H1 (cell line): Measurements from ENCODE around the gene DTNB. TPM values are rescaled to one million over a fixed set of nuclear protein-coding genes. Genes with fewer than 3 reads are reported as not detected.

Experiments used
- CTCF ChIA-PET: fragments of 300-600 bp; sonication (Branson Sonifier 250); formaldehyde crosslinking; loops from one replicate; lab custom pipeline; 2021; ENCODE audit not compliant: partially characterized antibody; lab: Charles Lee
- POLR2A ChIA-PET: fragments of 300-600 bp; sonication (Branson Sonifier 250); formaldehyde crosslinking; loops from one replicate; lab custom pipeline; 2021; ENCODE audit warnings: inconsistent platforms; ENCODE audit not compliant: partially characterized antibody; lab: Charles Lee
- DNase-seq, 2 experiments: peaks; one replicate each; pipeline versions ENCODE4 v3.0.0 to v3.0.0-alpha.2; 2010 to 2022; ENCODE audit warnings: low spot score in 2 of 2, low read depth in 1 of 2, mixed read lengths in 1 of 2
- FAIRE-seq: peaks from 2 replicates; lab custom pipeline; 2011; peaks lifted over from hg19 to GRCh38; lab: Jason Lieb, UNC
- H2AFZ ChIP-seq: 2 replicates; pipeline ENCODE4 v1.8.1; 2012; ENCODE audit warnings: low read length, inconsistent platforms
- H2AK5ac ChIP-seq: 2 replicates; pipeline ENCODE4 v1.6.1; 2013; ENCODE audit warnings: low read depth, low read length
- H2BK120ac ChIP-seq: replicated peaks from 2 replicates; pipeline ENCODE3; 2013; ENCODE audit warnings: low read depth, low read length, inconsistent platforms
- H2BK12ac ChIP-seq: 2 replicates; pipeline ENCODE4 v1.6.1; 2013; ENCODE audit warnings: low read depth, low read length
- H2BK15ac ChIP-seq: 2 replicates; pipeline ENCODE4 v1.6.1; 2013; ENCODE audit warnings: low read length
- H2BK20ac ChIP-seq: 2 replicates; pipeline ENCODE4 v1.6.1; 2013; ENCODE audit warnings: low read length
- H2BK5ac ChIP-seq: 2 replicates; pipeline ENCODE4 v1.6.1; 2013; ENCODE audit warnings: low read depth, low read length
- H3K14ac ChIP-seq: 2 replicates; pipeline ENCODE4 v1.6.1; 2013; ENCODE audit warnings: inconsistent platforms; ENCODE audit not compliant: insufficient read length
- H3K18ac ChIP-seq: 2 replicates; pipeline ENCODE4 v1.6.1; 2013; ENCODE audit warnings: low read length; ENCODE audit errors: extremely low read depth
- H3K23ac ChIP-seq: 2 replicates; pipeline ENCODE4 v1.6.1; 2013; ENCODE audit warnings: inconsistent platforms; ENCODE audit not compliant: insufficient read length
- H3K23me2 ChIP-seq: 2 replicates; pipeline ENCODE4 v1.6.1; 2013; ENCODE audit warnings: low read depth, low read length
- H3K27ac ChIP-seq: 2 replicates; pipeline ENCODE4 v1.6.1; 2011; ENCODE audit warnings: low read depth, low read length, inconsistent platforms
- H3K27me3 ChIP-seq, 4 experiments: replicated peaks in 1 of 4; 1 replicate in 1 of 4; 2 replicates in 3 of 4; pipeline versions ENCODE4 v1.6.1 to v1.8.1; 2011 to 2013; ENCODE audit warnings: low read length in 3 of 4, mild to moderate bottlenecking in 3 of 4, inconsistent platforms in 2 of 4, mixed read lengths in 2 of 4, moderate library complexity in 1 of 4; ENCODE audit not compliant: control insufficient read depth in 3 of 4, insufficient read depth in 3 of 4; ENCODE audit errors: extremely low read depth in 1 of 4
- H3K36me3 ChIP-seq, 4 experiments: 2 replicates each; pipeline versions ENCODE4 v1.6.1 to v1.8.1; 2011 to 2013; ENCODE audit warnings: mild to moderate bottlenecking in 4 of 4, low read length in 3 of 4, moderate library complexity in 2 of 4, control low read depth in 1 of 4, inconsistent platforms in 1 of 4; ENCODE audit not compliant: insufficient read depth in 4 of 4, control insufficient read depth in 2 of 4
- H3K4ac ChIP-seq: replicated peaks from 2 replicates; pipeline ENCODE3; 2013; ENCODE audit warnings: low read length, low read depth, mixed read lengths, inconsistent platforms; ENCODE audit not compliant: insufficient read length
- H3K4me1 ChIP-seq, 4 experiments: replicated peaks in 1 of 4; 1 replicate in 1 of 4; 2 replicates in 3 of 4; pipeline versions ENCODE4 v1.6.1 to v1.8.1; 2011 to 2013; ENCODE audit warnings: low read length in 3 of 4, inconsistent platforms in 2 of 4, mixed read lengths in 1 of 4; ENCODE audit not compliant: insufficient read depth in 4 of 4, control insufficient read depth in 3 of 4
- H3K4me2 ChIP-seq, 2 experiments: 2 replicates each; pipeline versions ENCODE4 v1.6.1 to v1.8.1; 2011 to 2013; ENCODE audit warnings: low read depth in 2 of 2, low read length in 2 of 2, control low read depth in 1 of 2, inconsistent platforms in 1 of 2, mild to moderate bottlenecking in 1 of 2; ENCODE audit not compliant: insufficient read depth in 1 of 2
- H3K4me3 ChIP-seq, 4 experiments: fragments of 200-600, 300-600 bp in 1 of 4; sonication (generic), shearing (Covaris generic), sonication (Bioruptor Twin) in 1 of 4; 2 replicates each; pipeline versions ENCODE4 v1.5.1 to v1.8.1; 2011 to 2016; ENCODE audit warnings: low read length in 4 of 4, low read depth in 3 of 4, control low read depth in 2 of 4, inconsistent platforms in 2 of 4, mild to moderate bottlenecking in 2 of 4, mixed read lengths in 1 of 4, moderate library complexity in 1 of 4; ENCODE audit not compliant: insufficient read depth in 2 of 4; ENCODE audit errors: extremely low read depth in 1 of 4
- H3K56ac ChIP-seq: replicated peaks from 2 replicates; pipeline ENCODE3; 2013; ENCODE audit warnings: low read depth, mild to moderate bottlenecking, mixed read lengths, low read length, inconsistent platforms; ENCODE audit not compliant: insufficient read length
- H3K79me1 ChIP-seq: 2 replicates; pipeline ENCODE4 v1.6.1; 2013; ENCODE audit warnings: low read depth, low read length, control low read depth
- H3K79me2 ChIP-seq, 2 experiments: 2 replicates each; pipeline versions ENCODE4 v1.6.1 to v1.8.1; 2012 to 2013; ENCODE audit warnings: low read length in 2 of 2, mild to moderate bottlenecking in 2 of 2, inconsistent platforms in 1 of 2; ENCODE audit not compliant: insufficient read depth in 2 of 2, control insufficient read depth in 1 of 2
- H3K9ac ChIP-seq, 4 experiments: replicated peaks in 1 of 4; 1 replicate in 1 of 4; 2 replicates in 3 of 4; pipeline versions ENCODE4 v1.6.1 to v1.8.1; 2011 to 2013; ENCODE audit warnings: low read depth in 3 of 4, low read length in 3 of 4, control low read depth in 2 of 4, mild to moderate bottlenecking in 2 of 4, moderate library complexity in 2 of 4, inconsistent platforms in 1 of 4; ENCODE audit errors: extremely low read depth in 1 of 4
- H3K9me3 ChIP-seq, 2 experiments: 2 replicates each; pipeline versions ENCODE4 v1.6.1 to v1.8.1; 2012 to 2013; ENCODE audit warnings: mild to moderate bottlenecking in 2 of 2, moderate library complexity in 2 of 2, control low read depth in 1 of 2, inconsistent platforms in 1 of 2, low read depth in 1 of 2, low read length in 1 of 2, mixed read lengths in 1 of 2; ENCODE audit not compliant: insufficient read depth in 2 of 2
- H4K20me1 ChIP-seq, 2 experiments: replicated peaks in 1 of 2; 2 replicates each; pipeline versions ENCODE3 to v1.8.1; 2011 to 2013; ENCODE audit warnings: inconsistent platforms in 2 of 2, low read length in 2 of 2, mild to moderate bottlenecking in 1 of 2; ENCODE audit not compliant: insufficient read depth in 2 of 2, control insufficient read depth in 1 of 2
- H4K5ac ChIP-seq: 2 replicates; pipeline ENCODE4 v1.6.1; 2013; ENCODE audit warnings: low read length, low read depth, mixed read lengths, inconsistent platforms; ENCODE audit not compliant: insufficient read length
- H4K8ac ChIP-seq: 2 replicates; pipeline ENCODE4 v1.8.0; 2013; ENCODE audit warnings: mild to moderate bottlenecking, moderate library complexity, low read length, inconsistent platforms; ENCODE audit not compliant: insufficient read depth; ENCODE audit errors: extremely low read depth
- H4K91ac ChIP-seq: replicated peaks from 2 replicates; pipeline ENCODE3; 2013; ENCODE audit warnings: low read length, mixed read lengths, inconsistent platforms; ENCODE audit not compliant: insufficient read length
- CTBP2 ChIP-seq: IDR thresholded peaks from 2 replicates; pipeline ENCODE4 v1.7.0; 2011; ENCODE audit warnings: borderline replicate concordance, mild to moderate bottlenecking, moderate library complexity, mixed read lengths, low read length; ENCODE audit not compliant: insufficient read depth, insufficient read length
- EZH2 ChIP-seq: fragments of 200-600 bp; sonication (generic); IDR thresholded peaks from 2 replicates; pipeline ENCODE4 v1.7.1; 2012; ENCODE audit warnings: low read depth, mild to moderate bottlenecking, moderate library complexity, low read length, inconsistent platforms; ENCODE audit not compliant: severe bottlenecking
- MAX ChIP-seq: IDR thresholded peaks from 2 replicates; pipeline ENCODE4 v1.6.1; 2012; ENCODE audit warnings: inconsistent platforms
- WGBS, 2 experiments: shearing (Covaris generic) in 1 of 2; methylation state at CpG; one replicate each; pipeline versions ENCODE4 v1.1.6 to v1.1.7; 2013 to 2015; ENCODE audit warnings: low lambda C conversion rate in 2 of 2, mixed read lengths in 2 of 2, inconsistent platforms in 1 of 2, low coverage in 1 of 2, missing lambda C conversion rate in 1 of 2; ENCODE audit not compliant: insufficient replicate concordance in 2 of 2, insufficient coverage in 1 of 2, insufficient read length in 1 of 2; ENCODE audit errors: extremely low coverage in 1 of 2, missing lambda C conversion rate in 1 of 2; 5-methylcytosine and 5-hydroxymethylcytosine counted together
- polyA plus RNA-seq, 7 experiments: library from polyadenylated mRNA; depleted of rRNA in 3 of 7; stranded (reverse) in 5 of 7; unstranded in 2 of 7; fragments of >200 nt in 5 of 7; fragments of 200-250 nt in 2 of 7; gene quantifications; 1 replicate in 5 of 7; 2 replicates in 1 of 7; 4 replicates in 1 of 7; pipeline versions ENCODE4 v1.2.1 to v1.2.3, GENCODE V29; 2011 to 2013; ENCODE audit warnings: missing spikeins in 2 of 7, mixed read lengths in 2 of 7
- total RNA-seq: library from RNA; stranded (reverse); fragmentation: NEBNext Ultra II Directional; extraction: Animal tissue kit (Norgen Biotek cat#: 25700); gene quantifications from 2 replicates; pipeline ENCODE4 v1.2.1, GENCODE V29; 2021

The DTNB gene
- total and polyA plus RNA-seq, 2 of the 8 experiments (the other 6 are each of a cell fraction or from before 2014, with no cell fraction given) = 39.6 to 49.5 TPM

DNA sequence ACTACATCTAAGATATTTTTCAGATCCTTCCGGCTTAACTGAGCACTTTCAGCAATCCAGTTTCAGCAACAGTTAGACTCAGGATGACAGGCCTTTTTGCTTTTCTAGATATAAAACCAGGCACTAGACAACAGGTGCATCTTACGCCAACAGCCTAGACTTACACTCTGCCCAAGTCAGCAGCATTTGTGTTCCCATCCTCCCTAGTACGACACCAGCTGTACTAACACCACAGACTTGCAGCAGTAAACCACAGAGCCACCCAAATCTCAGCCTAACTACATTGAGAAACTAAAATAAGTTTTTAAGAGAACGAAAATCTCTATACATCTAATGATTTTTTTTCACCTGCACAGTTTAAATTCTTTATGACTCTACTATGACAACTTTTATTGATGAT is 241.8 kb downstream of the DTNB start:
- no peak overlapping the region for H2BK120ac ChIP-seq
- no peak overlapping the region for H3K4me3 ChIP-seq
- H3K4ac ChIP-seq = no peak overlapping the region
- no peak overlapping the region for H4K91ac ChIP-seq
- H4K5ac ChIP-seq = no peak overlapping the region
- H2BK12ac ChIP-seq = no peak overlapping the region
- no peak for DNase-seq
- H3K27ac ChIP-seq = no peak overlapping the region
- H3K4me2 ChIP-seq = no peak overlapping the region
- no peak overlapping the region for H2BK5ac ChIP-seq
- POLR2A ChIA-PET = no interaction called here
- H3K79me2 ChIP-seq = no peaks in the 10 kb centered on the region
- H3K56ac ChIP-seq = no peak overlapping the region
- H3K36me3 ChIP-seq = peaks cover 0 to 10% (median 6%) of the 10 kb centered on the region in 4 experiments; a peak in 6 of 8 replicates
- no peak overlapping the region for H2AFZ ChIP-seq
- H3K27me3 ChIP-seq = no peaks in the 10 kb centered on the region
- no peak overlapping the region for H3K9ac ChIP-seq
- CTCF ChIA-PET = no interaction called here
- H3K18ac ChIP-seq = no peak overlapping the region
- no peaks in the 10 kb centered on the region for H3K9me3 ChIP-seq
- no peaks in the 10 kb centered on the region for H3K4me1 ChIP-seq
- peaks cover 0 to 2% of the 10 kb centered on the region in 2 experiments for H4K20me1 ChIP-seq
- no peak overlapping the region for H4K8ac ChIP-seq
- no peak overlapping the region for H2BK15ac ChIP-seq
- H3K79me1 ChIP-seq = no peaks in the 10 kb centered on the region
- WGBS, 2 experiments = 88% methylated on average over 4 of the region's 4 CpGs; no CpG with 5 or more reads in 1 of the 2 experiments
- no peak overlapping the region for H3K14ac ChIP-seq
- H3K23ac ChIP-seq = no peak overlapping the region
- H2BK20ac ChIP-seq = no peak overlapping the region
- no peaks in the 10 kb centered on the region for H3K23me2 ChIP-seq
- TF ChIP-seq EZH2 (no peak), CTBP2 (no peak), MAX (no peak)
- FAIRE-seq = no peak
- no peak overlapping the region for H2AK5ac ChIP-seq
